Stimulated activated CD8-positive, alpha-beta memory T cell treated with anti-CD3 and anti-CD28 coated beads, Interleukin-2, amount 100 ng/mL, for 48 hours (primary cell): ENCODE data around the gene CTNNBIP1.
"Not testable (repeated sequence)": the region's sequence is repeated elsewhere in the genome, so short reads cannot be mapped to it uniquely, and the experiment has no call there.

Experiments
- DNase-seq, 2 donors: peaks; one replicate each; pipeline ENCODE4 v3.0.0-alpha.2; 2020; ENCODE audit warnings: low read depth in 2 of 2

The CTNNBIP1 gene

GRCh38 chr1:9805006-9805508 lies 105.0 kb downstream of the CTNNBIP1 start:
- DNase-seq = no peak

- DNase-seq = not testable (repeated sequence)
These were observed 106.8 kb downstream of the CTNNBIP1 start for GRCh38 chr1:9803003-9803918.

- no peak for DNase-seq
These were observed 108.2 kb downstream of the CTNNBIP1 start for GRCh38 chr1:9801909-9802308.
